NCI-H510A treated with DMSO at 0.1 percent for 48 hours (cell line): ENCODE data around the gene CYP3A4.
"Not testable (repeated sequence)": the region's sequence is repeated elsewhere in the genome, so short reads cannot be mapped to it uniquely, and the experiment has no call there.

Source experiments
- DNase-seq: peaks from one replicate; lab custom pipeline; 2025; lab: John Stamatoyannopoulos, UW

Gene CYP3A4

GRCh38 chr7:99784007-99784406, at the start of gene CYP3A4:
Gene CYP3A4, minus strand, starts transcription at chr7:99784184. Its CDS starts 103 bp downstream, at chr7:99784081.
- no peak for DNase-seq

GRCh38 chr7:99833289-99833877, 49.4 kb upstream of the CYP3A4 start:
- no peak for DNase-seq

GRCh38 chr7:99831595-99831994, 47.6 kb upstream of the CYP3A4 start:
- no peak for DNase-seq

- DNase-seq: no peak
Measured at GRCh38 chr7:99829524-99830160, 45.7 kb upstream of the CYP3A4 start.

GRCh38 chr7:99828811-99829210, 44.8 kb upstream of the CYP3A4 start:
- no peak for DNase-seq

GRCh38 chr7:99827040-99827778, 43.2 kb upstream of the CYP3A4 start:
- no peak for DNase-seq

GRCh38 chr7:99825873-99826272, 41.9 kb upstream of the CYP3A4 start:
- no peak for DNase-seq

- no peak for DNase-seq
Measured at GRCh38 chr7:99825452-99825851, 41.5 kb upstream of the CYP3A4 start.

- no peak for DNase-seq
Measured at GRCh38 chr7:99824091-99824490, 40.1 kb upstream of the CYP3A4 start.

GRCh38 chr7:99822731-99823718, 39.0 kb upstream of the CYP3A4 start:
- DNase-seq: no peak

- DNase-seq: no peak
Measured at GRCh38 chr7:99820408-99821027, 36.5 kb upstream of the CYP3A4 start.

- DNase-seq: peak; percentile 4
Measured at GRCh38 chr7:99808766-99809165, 24.8 kb upstream of the CYP3A4 start.

- no peak for DNase-seq
Measured at GRCh38 chr7:99806839-99807478, 23.0 kb upstream of the CYP3A4 start.

GRCh38 chr7:99805641-99806040, 21.7 kb upstream of the CYP3A4 start:
- DNase-seq: no peak

- DNase-seq: not testable (repeated sequence)
Measured at GRCh38 chr7:99803118-99803517, 19.1 kb upstream of the CYP3A4 start.

- not testable (repeated sequence) for DNase-seq
Measured at GRCh38 chr7:99801407-99801806, 17.4 kb upstream of the CYP3A4 start.

- no peak for DNase-seq
Measured at GRCh38 chr7:99798972-99799371, 15.0 kb upstream of the CYP3A4 start.

GRCh38 chr7:99795864-99796263, 11.9 kb upstream of the CYP3A4 start:
- not testable (repeated sequence) for DNase-seq

GRCh38 chr7:99794585-99795502, 10.9 kb upstream of the CYP3A4 start:
- no peak for DNase-seq

- DNase-seq: no peak
Measured at GRCh38 chr7:99793443-99793842, 9.5 kb upstream of the CYP3A4 start.
